MM.1S (cell line): ENCODE measurements around the gene ZNF428.

ENCODE experiments used
- DNase-seq: peaks from one replicate; pipeline ENCODE4 v3.0.0-alpha.2; 2015
- H2AFZ ChIP-seq: fragments of 300-600 bp; sonication (generic); 2 replicates; pipeline ENCODE4 v1.6.0; 2016; ENCODE audit warnings: antibody characterized with exemption, low read length
- H3F3A ChIP-seq: fragments of 300-600 bp; sonication (generic); 2 replicates; pipeline ENCODE4 v1.6.1; 2016; ENCODE audit warnings: mild to moderate bottlenecking, antibody characterized with exemption, low read length, moderate library complexity, mixed read lengths; ENCODE audit not compliant: insufficient read depth
- H3K27ac ChIP-seq: fragments of 300-600 bp; sonication (generic); 2 replicates; pipeline ENCODE4 v1.5.1; 2016; ENCODE audit warnings: mild to moderate bottlenecking, low read length
- H3K27me3 ChIP-seq: fragments of 300-600 bp; sonication (generic); replicated peaks from 2 replicates; pipeline ENCODE4 v1.6.0; 2016; ENCODE audit warnings: low read length; ENCODE audit not compliant: insufficient read depth
- H3K36me3 ChIP-seq: fragments of 300-600 bp; sonication (generic); replicated peaks from 2 replicates; pipeline ENCODE4 v1.6.1; 2016; ENCODE audit warnings: mild to moderate bottlenecking, low read length, mixed read lengths; ENCODE audit not compliant: insufficient read depth
- H3K4me1 ChIP-seq: fragments of 300-600 bp; sonication (generic); 2 replicates; pipeline ENCODE4 v1.6.1; 2016; ENCODE audit warnings: low read length, mixed read lengths
- H3K4me2 ChIP-seq: fragments of 300-600 bp; sonication (generic); 2 replicates; pipeline ENCODE4 v1.6.0; 2016; ENCODE audit warnings: low read depth, low read length
- H3K4me3 ChIP-seq: fragments of 300-600 bp; sonication (generic); 2 replicates; pipeline ENCODE4 v1.5.1; 2016; ENCODE audit warnings: low read length, mixed read lengths
- H3K79me2 ChIP-seq: fragments of 300-600 bp; sonication (generic); 2 replicates; pipeline ENCODE4 v1.6.1; 2016; ENCODE audit warnings: mixed run types, low read length, mixed read lengths
- H3K9ac ChIP-seq: fragments of 300-600 bp; sonication (generic); 2 replicates; pipeline ENCODE4 v1.6.1; 2016; ENCODE audit warnings: low read length, mixed read lengths
- H3K9me2 ChIP-seq: fragments of 300-600 bp; sonication (generic); replicated peaks from 2 replicates; pipeline ENCODE4 v1.6.1; 2016; ENCODE audit warnings: mild to moderate bottlenecking, low read length, mixed read lengths; ENCODE audit not compliant: insufficient read depth
- H3K9me3 ChIP-seq: fragments of 300-600 bp; sonication (generic); replicated peaks from 2 replicates; pipeline ENCODE4 v1.6.1; 2016; ENCODE audit warnings: mild to moderate bottlenecking, low read length, mixed read lengths; ENCODE audit not compliant: insufficient read depth
- H4K20me1 ChIP-seq: fragments of 300-600 bp; sonication (generic); 2 replicates; pipeline ENCODE4 v1.6.1; 2016; ENCODE audit warnings: mild to moderate bottlenecking, low read length, moderate library complexity, mixed read lengths; ENCODE audit not compliant: insufficient read depth
- EZH2 ChIP-seq: fragments of 300-600 bp; sonication (generic); optimal IDR thresholded peaks from 2 replicates; pipeline ENCODE3; 2017; ENCODE audit warnings: low read depth, mild to moderate bottlenecking, antibody characterized with exemption, low read length, mixed read lengths
- EZH2phosphoT487 ChIP-seq: fragments of 300-600 bp; sonication (generic); IDR thresholded peaks from 2 replicates; pipeline ENCODE4 v1.6.1; 2018; ENCODE audit warnings: antibody characterized with exemption, low read length
- TF ChIP-seq, protein P1 (sequence below): fragments of 300-600 bp; sonication (generic); IDR thresholded peaks from 2 replicates; pipeline ENCODE4 v1.5.1; 2016; ENCODE audit warnings: antibody characterized with exemption, low read length, mixed read lengths

Gene ZNF428

DNA sequence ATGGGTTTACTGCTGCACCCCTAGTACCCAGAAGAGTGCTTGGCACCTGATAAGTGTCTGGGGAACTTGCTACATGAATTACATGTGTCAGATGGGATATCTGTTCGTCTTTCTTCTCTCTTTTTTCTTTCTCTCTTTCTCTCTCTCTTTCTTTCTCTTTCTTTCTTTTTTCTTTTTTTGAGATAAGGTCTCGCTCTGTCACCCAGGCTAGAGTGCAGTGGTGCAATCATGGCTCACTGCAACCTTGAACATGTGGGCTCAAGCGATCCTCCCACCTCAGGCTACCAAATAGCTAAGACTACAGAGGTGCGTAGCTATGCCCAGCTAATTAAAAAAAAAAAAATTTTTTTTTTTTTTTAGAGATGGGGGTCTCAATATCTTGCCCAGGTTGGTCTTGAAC lies 14.1 kb upstream of the ZNF428 start:
- no peak overlapping the region for H3K27ac ChIP-seq
- H4K20me1 ChIP-seq: no peaks in the 10 kb centered on the region
- no peak overlapping the region for H2AFZ ChIP-seq
- no peaks in the 10 kb centered on the region for H3F3A ChIP-seq
- DNase-seq: no peak
- no peaks in the 10 kb centered on the region for H3K36me3 ChIP-seq
- H3K9me2 ChIP-seq: no peaks in the 10 kb centered on the region
- H3K4me3 ChIP-seq: no peak overlapping the region
- H3K9ac ChIP-seq: no peak overlapping the region
- peaks cover 41% of the 10 kb centered on the region for H3K27me3 ChIP-seq
- TF ChIP-seq, protein P1, sequence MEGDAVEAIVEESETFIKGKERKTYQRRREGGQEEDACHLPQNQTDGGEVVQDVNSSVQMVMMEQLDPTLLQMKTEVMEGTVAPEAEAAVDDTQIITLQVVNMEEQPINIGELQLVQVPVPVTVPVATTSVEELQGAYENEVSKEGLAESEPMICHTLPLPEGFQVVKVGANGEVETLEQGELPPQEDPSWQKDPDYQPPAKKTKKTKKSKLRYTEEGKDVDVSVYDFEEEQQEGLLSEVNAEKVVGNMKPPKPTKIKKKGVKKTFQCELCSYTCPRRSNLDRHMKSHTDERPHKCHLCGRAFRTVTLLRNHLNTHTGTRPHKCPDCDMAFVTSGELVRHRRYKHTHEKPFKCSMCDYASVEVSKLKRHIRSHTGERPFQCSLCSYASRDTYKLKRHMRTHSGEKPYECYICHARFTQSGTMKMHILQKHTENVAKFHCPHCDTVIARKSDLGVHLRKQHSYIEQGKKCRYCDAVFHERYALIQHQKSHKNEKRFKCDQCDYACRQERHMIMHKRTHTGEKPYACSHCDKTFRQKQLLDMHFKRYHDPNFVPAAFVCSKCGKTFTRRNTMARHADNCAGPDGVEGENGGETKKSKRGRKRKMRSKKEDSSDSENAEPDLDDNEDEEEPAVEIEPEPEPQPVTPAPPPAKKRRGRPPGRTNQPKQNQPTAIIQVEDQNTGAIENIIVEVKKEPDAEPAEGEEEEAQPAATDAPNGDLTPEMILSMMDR: no peak
- TF ChIP-seq EZH2: no peak
- no peak for TF ChIP-seq EZH2phosphoT487
- no peaks in the 10 kb centered on the region for H3K79me2 ChIP-seq
- no peak overlapping the region for H3K4me2 ChIP-seq
- H3K9me3 ChIP-seq: no peaks in the 10 kb centered on the region
- H3K4me1 ChIP-seq: no peaks in the 10 kb centered on the region

DNA sequence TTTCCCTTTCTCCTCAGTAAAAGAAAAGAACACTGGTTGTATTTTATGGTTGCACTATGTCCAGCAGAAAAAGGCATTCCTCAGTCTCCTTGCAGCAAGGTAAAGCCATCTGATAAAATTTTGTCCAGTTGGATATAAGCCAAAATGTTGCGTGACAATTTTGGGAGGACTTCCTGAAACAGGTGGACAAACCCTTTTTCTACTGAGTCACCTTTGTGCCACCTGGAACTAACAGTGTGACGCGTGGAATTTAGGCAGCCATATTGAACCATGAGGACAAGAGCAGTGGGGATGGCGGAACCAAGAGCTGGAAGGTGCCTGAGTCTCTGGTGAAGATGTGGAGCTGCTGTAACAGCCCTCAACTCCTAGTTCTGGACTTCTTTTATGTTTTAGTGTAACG lies 12.1 kb upstream of the ZNF428 start:
- TF ChIP-seq, protein P1: no peak
- no peak for TF ChIP-seq EZH2
- TF ChIP-seq EZH2phosphoT487: no peak
- Histone ChIP-seq H3K9me3 (no peaks in the 10 kb centered on the region), H3K36me3 (no peaks in the 10 kb centered on the region), H3K4me2 (no peak overlapping the region), H3K27ac (no peak overlapping the region), H3K4me3 (no peak overlapping the region), H3K79me2 (no peaks in the 10 kb centered on the region), H2AFZ (no peak overlapping the region), H3F3A (no peaks in the 10 kb centered on the region), H3K9me2 (no peaks in the 10 kb centered on the region), H4K20me1 (no peaks in the 10 kb centered on the region), H3K27me3 (peaks cover 37% of the 10 kb centered on the region), H3K9ac (no peak overlapping the region), H3K4me1 (no peaks in the 10 kb centered on the region)
- DNase-seq: no peak

DNA sequence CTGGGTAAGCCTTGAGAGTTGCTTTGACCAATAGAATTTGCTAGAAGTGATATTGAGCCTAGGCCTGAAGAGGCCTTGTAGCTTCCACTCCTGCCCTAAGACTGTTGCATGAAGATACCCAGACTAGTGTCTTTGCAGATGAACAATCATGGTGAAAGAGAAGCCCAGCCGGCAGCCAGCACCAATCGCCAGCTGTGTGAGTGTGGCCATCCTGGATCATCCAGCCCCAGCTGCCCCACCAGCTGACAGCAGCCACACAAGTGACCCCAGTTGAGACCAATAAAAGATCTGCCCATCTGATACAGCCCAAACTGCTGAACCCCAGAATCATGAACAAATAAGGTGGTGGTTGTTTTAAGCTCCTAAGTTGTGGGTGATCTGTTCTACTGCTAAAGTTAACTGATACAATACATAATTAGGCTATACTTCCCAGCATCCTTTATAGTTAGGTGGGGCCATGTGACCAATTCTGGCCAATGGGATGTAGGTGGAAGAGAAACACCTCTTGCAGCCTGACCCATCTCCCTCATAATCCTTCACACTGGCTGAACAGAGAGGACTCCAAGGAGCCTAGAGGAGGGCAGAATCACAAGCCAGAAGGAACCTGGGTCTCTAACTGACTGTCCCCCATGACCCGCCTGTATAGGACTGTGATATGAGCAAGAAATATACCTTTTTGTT lies 9.4 kb upstream of the ZNF428 start:
- no peak overlapping the region for H3K27ac ChIP-seq
- DNase-seq: no peak
- no peaks in the 10 kb centered on the region for H3F3A ChIP-seq
- H3K27me3 ChIP-seq: peaks cover 23% of the 10 kb centered on the region
- no peaks in the 10 kb centered on the region for H3K4me1 ChIP-seq
- H3K9ac ChIP-seq: no peak overlapping the region
- TF ChIP-seq, protein P1: no peak
- no peak for TF ChIP-seq EZH2
- TF ChIP-seq EZH2phosphoT487: no peak
- H3K4me3 ChIP-seq: no peak overlapping the region
- no peaks in the 10 kb centered on the region for H3K9me2 ChIP-seq
- no peak overlapping the region for H3K4me2 ChIP-seq
- no peaks in the 10 kb centered on the region for H4K20me1 ChIP-seq
- no peaks in the 10 kb centered on the region for H3K9me3 ChIP-seq
- no peaks in the 10 kb centered on the region for H3K79me2 ChIP-seq
- H3K36me3 ChIP-seq: no peaks in the 10 kb centered on the region
- no peak overlapping the region for H2AFZ ChIP-seq
